Stimulated activated CD4-positive, alpha-beta T cell treated with anti-CD3 and anti-CD28 coated beads, Interleukin-1b, Interleukin-23, amount 100 ng/mL, for 24 hours (primary cell): ENCODE measurements around the gene ATP2A1.
"Not testable (repeated sequence)": the region's sequence is repeated elsewhere in the genome, so short reads cannot be mapped to it uniquely, and the experiment has no call there.

Experiments used
- DNase-seq, 4 experiments: peaks; one replicate each; pipeline ENCODE4 v3.0.0-alpha.2; 2020; ENCODE audit warnings: low read depth in 4 of 4, low spot score in 1 of 4

Gene ATP2A1

DNA sequence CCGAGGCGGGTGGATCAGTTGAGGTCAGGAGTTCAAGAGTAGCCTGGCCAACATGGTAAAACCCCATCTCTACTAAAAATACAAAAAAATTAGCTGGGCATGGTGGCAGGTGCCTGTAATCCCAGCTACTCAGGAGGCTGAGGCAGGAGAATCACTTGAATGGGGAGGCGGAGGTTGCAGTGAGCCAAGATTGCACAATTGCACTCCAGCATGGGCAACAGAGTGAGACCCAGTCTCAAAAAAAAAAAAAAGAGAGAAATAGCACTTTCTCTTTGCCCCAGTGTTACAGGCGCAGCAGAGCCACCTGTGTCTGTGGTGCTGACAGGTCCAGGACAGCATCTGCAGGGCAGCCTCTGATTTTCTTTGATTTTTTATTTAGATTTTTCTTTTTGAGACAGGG, 3.3 kb downstream of the ATP2A1 start:
- DNase-seq, result not testable (repeated sequence)

- no peak for DNase-seq
Measured at GRCh38 chr16:28882551-28883160, 4.4 kb downstream of the ATP2A1 start.

DNA sequence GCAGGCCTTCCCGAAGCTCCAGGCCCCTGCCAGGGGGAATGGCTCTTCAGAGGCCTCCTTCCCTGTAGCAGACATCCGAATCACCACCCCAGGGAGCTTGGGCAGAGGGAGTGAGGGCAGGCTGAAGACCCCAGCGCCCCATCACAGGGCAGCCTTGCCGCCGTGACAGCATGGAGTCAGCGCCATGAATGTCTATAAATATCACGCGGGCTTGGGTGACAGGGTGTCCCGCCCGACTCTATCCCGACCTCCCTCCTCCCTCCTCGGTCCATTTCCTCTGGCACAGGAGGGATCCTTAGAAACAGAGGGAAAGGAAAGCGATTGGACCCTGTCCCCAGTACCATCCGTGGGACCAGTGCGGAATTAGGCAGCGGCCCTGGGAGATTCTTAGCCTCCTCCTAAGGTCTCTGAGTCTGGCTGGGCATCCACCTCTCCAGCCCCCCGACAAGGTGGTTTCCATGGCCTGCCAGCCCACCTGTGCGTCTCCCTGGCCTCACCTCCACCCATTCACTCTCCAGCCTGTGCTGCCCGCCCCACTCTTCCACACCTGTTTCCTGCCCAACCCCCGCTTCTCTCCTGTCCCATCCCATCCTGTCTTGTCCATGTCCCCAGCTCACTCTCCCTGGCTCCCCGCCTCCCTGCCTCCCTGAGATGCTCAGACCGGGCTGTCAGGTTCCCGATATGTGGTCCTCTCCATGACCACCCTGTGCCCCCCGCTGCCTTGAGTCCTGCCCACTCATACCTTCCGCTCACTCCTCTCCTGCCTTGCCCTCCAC, 5.1 kb downstream of the ATP2A1 start:
- no peak for DNase-seq

DNA sequence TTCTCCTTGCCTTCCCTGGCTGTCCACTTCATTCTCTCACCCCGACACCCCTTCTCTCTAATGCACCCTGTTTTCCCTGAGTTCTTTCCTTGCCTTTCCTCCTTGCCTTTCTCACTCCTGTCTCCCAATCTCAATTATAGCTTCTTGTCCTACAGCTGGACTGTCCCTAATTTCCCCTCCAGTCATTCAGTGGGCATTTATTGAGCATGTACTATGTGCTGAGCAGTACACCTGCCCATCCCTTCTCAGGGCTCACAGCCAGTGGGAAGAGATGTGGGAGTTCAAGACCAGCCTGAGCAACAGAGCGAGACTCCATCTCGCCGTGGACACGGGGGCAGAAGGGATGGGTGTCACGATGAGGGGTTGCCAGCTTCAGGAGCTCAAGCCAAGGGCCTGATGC, 5.8 kb downstream of the ATP2A1 start:
- DNase-seq, result no peak

DNA sequence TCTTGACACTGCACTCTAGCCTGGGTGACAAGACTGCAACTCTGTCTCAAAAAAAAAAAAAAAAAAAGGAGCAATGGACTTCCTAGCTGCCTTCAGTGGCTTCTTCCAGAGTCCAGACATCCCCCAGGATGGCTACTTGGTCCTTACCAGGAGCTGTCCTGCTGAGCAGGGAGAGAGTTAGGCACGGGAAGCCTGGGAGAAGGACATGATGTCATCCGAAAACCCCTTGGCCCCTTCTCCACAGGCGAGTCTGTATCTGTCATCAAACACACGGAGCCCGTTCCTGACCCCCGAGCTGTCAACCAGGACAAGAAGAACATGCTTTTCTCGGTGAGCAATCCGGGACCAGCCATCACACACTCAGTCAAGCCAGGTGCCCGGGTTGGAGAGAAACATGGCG, 8.7 kb downstream of the ATP2A1 start:
- DNase-seq, result no peak

GRCh38 chr16:28890355-28890754, 12.1 kb downstream of the ATP2A1 start:
- DNase-seq, result not testable (repeated sequence)

DNA sequence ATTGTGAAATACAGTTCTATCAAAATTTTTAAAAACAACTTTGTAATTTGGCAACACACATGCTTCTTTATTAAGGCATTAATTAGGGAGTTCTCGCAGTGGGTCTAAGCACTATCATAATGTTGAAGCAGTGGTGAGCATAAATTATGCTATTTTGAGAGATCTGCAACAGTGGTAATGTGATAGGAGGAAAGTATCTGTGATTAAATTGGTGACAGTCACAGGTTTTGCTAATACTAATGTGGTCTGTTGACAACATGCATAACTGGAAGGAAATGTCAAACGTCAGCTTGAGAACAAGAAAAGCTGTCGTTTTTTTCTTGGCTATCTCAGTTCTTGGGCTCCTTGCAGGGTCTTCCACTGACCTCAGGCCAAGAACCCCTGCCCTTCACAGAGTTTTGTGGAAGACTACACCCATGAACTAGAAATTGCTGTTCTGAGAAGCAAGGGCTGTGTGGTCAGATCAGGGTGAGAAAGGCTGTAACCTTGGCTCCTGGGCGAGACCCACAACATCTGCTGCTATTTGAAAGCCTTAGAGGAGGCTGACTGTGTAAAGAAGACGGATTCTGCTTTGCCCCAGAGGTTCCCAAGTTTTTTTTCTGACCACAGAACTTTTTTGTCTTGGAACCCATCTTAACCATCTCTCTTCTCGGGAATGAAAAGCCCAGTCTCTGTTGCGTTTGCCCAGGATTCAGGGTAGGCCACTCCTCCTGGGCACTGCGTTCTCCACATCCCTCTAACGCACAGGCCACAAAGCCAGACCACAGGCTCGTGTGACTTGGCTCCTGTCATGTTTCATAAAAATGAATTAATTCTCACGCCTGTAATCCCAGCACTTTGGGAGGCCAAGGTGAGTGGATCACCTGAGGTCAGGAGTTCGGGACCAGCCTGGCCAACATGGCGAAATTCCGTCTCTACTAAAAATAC, 13.9 kb downstream of the ATP2A1 start:
- DNase-seq, result no peak

GRCh38 chr16:28893291-28893690, 15.0 kb downstream of the ATP2A1 start:
- DNase-seq, result no peak

- DNase-seq, result no peak
Measured at GRCh38 chr16:28895609-28896008, 17.3 kb downstream of the ATP2A1 start.

GRCh38 chr16:28897826-28898225, 19.5 kb downstream of the ATP2A1 start:
- DNase-seq, result no peak

DNA sequence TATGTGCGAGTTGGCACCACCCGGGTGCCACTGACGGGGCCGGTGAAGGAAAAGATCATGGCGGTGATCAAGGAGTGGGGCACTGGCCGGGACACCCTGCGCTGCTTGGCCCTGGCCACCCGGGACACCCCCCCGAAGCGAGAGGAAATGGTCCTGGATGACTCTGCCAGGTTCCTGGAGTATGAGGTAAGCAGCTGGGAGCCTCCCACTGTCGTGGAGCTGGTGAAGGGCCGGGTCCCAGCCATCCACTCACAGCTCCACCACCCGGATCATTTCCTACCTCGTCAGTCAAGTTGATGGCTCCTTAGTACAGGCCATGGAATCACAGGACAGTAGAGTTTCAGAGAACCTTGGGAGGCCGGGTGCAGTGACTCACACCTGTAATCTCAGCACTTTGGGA, 20.0 kb downstream of the ATP2A1 start:
- DNase-seq, result no peak

DNA sequence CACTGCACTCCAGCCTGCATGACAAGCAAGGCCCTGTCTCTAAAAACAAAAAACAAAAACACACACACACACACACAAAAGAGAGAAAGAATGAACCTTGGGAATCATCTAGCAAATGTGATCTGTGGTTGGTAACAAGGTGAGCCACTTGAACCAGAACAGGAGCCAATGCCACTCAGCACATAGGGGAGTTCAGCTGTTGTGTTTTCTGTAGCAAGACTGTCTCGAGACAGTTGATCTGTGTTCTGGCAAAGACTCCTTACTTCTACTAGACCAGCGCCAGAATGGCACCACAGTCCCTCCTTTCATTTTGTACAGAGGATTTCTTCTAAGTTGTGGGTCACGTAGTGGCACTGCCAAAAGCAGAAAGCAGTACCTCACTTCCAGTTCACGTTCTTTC, 20.7 kb downstream of the ATP2A1 start:
- DNase-seq, result no peak

GRCh38 chr16:28899882-28900590, 21.7 kb downstream of the ATP2A1 start:
- DNase-seq, result no peak

DNA sequence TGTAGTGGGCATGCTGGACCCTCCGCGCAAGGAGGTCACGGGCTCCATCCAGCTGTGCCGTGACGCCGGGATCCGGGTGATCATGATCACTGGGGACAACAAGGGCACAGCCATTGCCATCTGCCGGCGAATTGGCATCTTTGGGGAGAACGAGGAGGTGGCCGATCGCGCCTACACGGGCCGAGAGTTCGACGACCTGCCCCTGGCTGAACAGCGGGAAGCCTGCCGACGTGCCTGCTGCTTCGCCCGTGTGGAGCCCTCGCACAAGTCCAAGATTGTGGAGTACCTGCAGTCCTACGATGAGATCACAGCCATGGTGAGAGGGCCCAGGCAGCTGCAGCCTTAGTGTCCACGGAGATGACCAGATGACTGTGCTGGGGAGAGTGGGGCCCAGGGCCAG, 22.3 kb downstream of the ATP2A1 start:
- no peak for DNase-seq

DNA sequence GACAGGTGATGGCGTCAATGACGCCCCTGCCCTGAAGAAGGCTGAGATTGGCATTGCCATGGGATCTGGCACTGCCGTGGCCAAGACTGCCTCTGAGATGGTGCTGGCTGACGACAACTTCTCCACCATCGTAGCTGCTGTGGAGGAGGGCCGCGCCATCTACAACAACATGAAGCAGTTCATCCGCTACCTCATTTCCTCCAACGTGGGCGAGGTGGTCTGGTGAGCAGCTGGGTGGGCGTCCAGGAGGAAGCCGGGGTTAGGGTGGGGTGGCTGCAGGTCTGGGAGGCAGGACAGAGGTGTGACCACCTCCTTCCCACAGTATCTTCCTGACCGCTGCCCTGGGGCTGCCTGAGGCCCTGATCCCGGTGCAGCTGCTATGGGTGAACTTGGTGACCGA, 23.6 kb downstream of the ATP2A1 start:
- DNase-seq, result no peak

DNA sequence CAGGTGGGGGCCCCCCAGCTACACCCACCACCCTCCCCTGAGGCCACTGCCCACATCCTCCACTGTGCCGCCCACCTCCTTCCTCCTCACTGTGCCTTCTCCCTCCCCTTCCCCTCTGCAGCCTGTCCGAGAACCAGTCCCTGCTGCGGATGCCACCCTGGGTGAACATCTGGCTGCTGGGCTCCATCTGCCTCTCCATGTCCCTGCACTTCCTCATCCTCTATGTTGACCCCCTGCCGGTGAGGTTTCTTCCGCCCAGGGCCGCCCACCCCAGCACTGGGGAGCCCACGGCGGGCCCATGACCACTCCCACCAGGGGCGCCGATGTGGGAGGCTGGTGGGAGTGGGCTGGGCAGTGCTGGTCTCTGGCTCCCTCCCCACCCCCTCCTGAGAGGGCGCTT, 24.6 kb downstream of the ATP2A1 start:
- no peak for DNase-seq

GRCh38 chr16:28903344-28904042, 25.2 kb downstream of the ATP2A1 start:
- no peak for DNase-seq

- no peak for DNase-seq
Measured at GRCh38 chr16:28904363-28904762, 26.1 kb downstream of the ATP2A1 start.

- DNase-seq, result no peak
Measured at GRCh38 chr16:28904828-28905227, 26.5 kb downstream of the ATP2A1 start.

- DNase-seq, result no peak
Measured at GRCh38 chr16:28905229-28905754, 27.0 kb downstream of the ATP2A1 start.
